Endothelial cell of umbilical vein (primary cell): ENCODE measurements around the gene TTC24. TPM values are rescaled to one million over a fixed set of nuclear protein-coding genes. Genes with fewer than 3 reads are reported as not detected.

Experiments used
- BruUV-seq: library from RNA; stranded (reverse); fragments of 400-500 nt; replicated peaks from 2 replicates; lab custom pipeline; 2021; lab: Mats Ljungman, UMichigan
- CTCF ChIA-PET: fragments of 300-600, 350-600 bp; sonication (Branson Sonifier 250); formaldehyde crosslinking; loops from one replicate; lab custom pipeline; 2021; ENCODE audit warnings: antibody characterized with exemption, inconsistent platforms; lab: Charles Lee
- POLR2A ChIA-PET: fragments of 300-600, 350-600 bp; sonication (Branson Sonifier 250); formaldehyde crosslinking; loops from one replicate; lab custom pipeline; 2021; ENCODE audit warnings: antibody characterized with exemption, inconsistent platforms; lab: Charles Lee
- DNase-seq: peaks from one replicate; pipeline ENCODE4 v3.0.0-alpha.2; 2011; ENCODE audit warnings: low read depth, low spot score
- FAIRE-seq: peaks from 2 replicates; lab custom pipeline; 2011; peaks lifted over from hg19 to GRCh38; lab: Jason Lieb, UNC
- H2AFZ ChIP-seq: 2 replicates; pipeline ENCODE4 v1.6.0; 2012; ENCODE audit warnings: low read depth, low read length, control low read depth, inconsistent platforms
- H3K27ac ChIP-seq: 2 replicates; pipeline ENCODE4 v1.5.1; 2011; ENCODE audit warnings: low read depth, mild to moderate bottlenecking, control low read depth, low read length, moderate library complexity; ENCODE audit not compliant: insufficient read depth
- H3K27me3 ChIP-seq, 2 experiments: 2 replicates each; pipeline versions ENCODE4 v1.6.0 to v1.6.1; 2011; ENCODE audit warnings: low read length in 2 of 2, mixed read lengths in 1 of 2; ENCODE audit not compliant: control insufficient read depth in 2 of 2, insufficient read depth in 2 of 2
- H3K36me3 ChIP-seq, 2 experiments: 2 replicates in 1 of 2; 3 replicates in 1 of 2; pipeline ENCODE4 v1.5.1; 2011; ENCODE audit warnings: low read length in 2 of 2, mild to moderate bottlenecking in 1 of 2, moderate library complexity in 1 of 2; ENCODE audit not compliant: control insufficient read depth in 2 of 2, insufficient read depth in 2 of 2; ENCODE audit errors: extremely low read depth in 1 of 2
- H3K4me1 ChIP-seq: 3 replicates; pipeline ENCODE4 v1.5.1; 2011; ENCODE audit warnings: mild to moderate bottlenecking, low read length; ENCODE audit not compliant: control insufficient read depth, insufficient read depth; ENCODE audit errors: extremely low read depth
- H3K4me2 ChIP-seq: 2 replicates; pipeline ENCODE4 v1.6.1; 2011; ENCODE audit warnings: low read length, control low read depth, mixed read lengths; ENCODE audit not compliant: insufficient read depth
- H3K4me3 ChIP-seq, 3 experiments: fragments of 200-600 bp in 1 of 3; sonication (generic), shearing (Covaris generic) in 1 of 3; replicated peaks in 1 of 3; 2 replicates each; pipeline ENCODE4 v1.5.1; 2011 to 2016; ENCODE audit warnings: control low read depth in 3 of 3, low read length in 3 of 3, mild to moderate bottlenecking in 2 of 3, inconsistent platforms in 1 of 3, low read depth in 1 of 3, moderate library complexity in 1 of 3; ENCODE audit not compliant: insufficient read depth in 1 of 3
- H3K79me2 ChIP-seq: 2 replicates; pipeline ENCODE4 v1.6.0; 2012; ENCODE audit warnings: low read length, inconsistent platforms; ENCODE audit not compliant: control insufficient read depth, insufficient read depth
- H3K9ac ChIP-seq: replicated peaks from 2 replicates; pipeline ENCODE3; 2011; ENCODE audit warnings: low read length, control low read depth; ENCODE audit not compliant: insufficient read depth; ENCODE audit errors: extremely low read depth
- H3K9me1 ChIP-seq: replicated peaks from 3 replicates; pipeline ENCODE4 v1.6.0; 2011; ENCODE audit warnings: mild to moderate bottlenecking, low read length; ENCODE audit not compliant: control insufficient read depth, insufficient read depth; ENCODE audit errors: extremely low read depth
- H3K9me3 ChIP-seq: replicated peaks from 2 replicates; pipeline ENCODE4 v1.5.1; 2012; ENCODE audit warnings: low read length, inconsistent platforms; ENCODE audit not compliant: control insufficient read depth, insufficient read depth
- H4K20me1 ChIP-seq: replicated peaks from 2 replicates; pipeline ENCODE3; 2011; ENCODE audit warnings: mild to moderate bottlenecking, low read length; ENCODE audit not compliant: control insufficient read depth, insufficient read depth; ENCODE audit errors: extremely low read depth
- CTCF ChIP-seq, 2 donors: IDR thresholded peaks; 1 replicate in 1 of 2; 2 replicates in 1 of 2; pipeline ENCODE4 v1.5.1; 2011; ENCODE audit warnings: low read length in 2 of 2, mild to moderate bottlenecking in 2 of 2, moderate library complexity in 2 of 2, control low read depth in 1 of 2, inconsistent platforms in 1 of 2, low read depth in 1 of 2; ENCODE audit not compliant: insufficient read depth in 1 of 2; ENCODE audit errors: extremely low read depth in 1 of 2
- EZH2 ChIP-seq: IDR thresholded peaks from 2 replicates; pipeline ENCODE4 v1.6.1; 2012; ENCODE audit warnings: borderline replicate concordance, low read depth, mild to moderate bottlenecking, moderate library complexity, low read length, inconsistent platforms; ENCODE audit not compliant: severe bottlenecking
- FOS ChIP-seq: IDR thresholded peaks from 2 replicates; pipeline ENCODE4 v1.6.1; 2011; ENCODE audit warnings: mild to moderate bottlenecking, low read length, moderate library complexity, borderline replicate concordance; ENCODE audit not compliant: insufficient read depth
- GATA2 ChIP-seq: IDR thresholded peaks from 2 replicates; pipeline ENCODE4 v1.7.0; 2011; ENCODE audit warnings: low read depth, mild to moderate bottlenecking, moderate library complexity, mixed read lengths, low read length; ENCODE audit not compliant: insufficient read length, insufficient read depth
- MAX ChIP-seq: IDR thresholded peaks from 2 replicates; pipeline ENCODE4 v1.6.1; 2011; ENCODE audit not compliant: insufficient read depth, insufficient read length
- MYC ChIP-seq: IDR thresholded peaks from one replicate; pipeline ENCODE4 v1.6.1; 2011; ENCODE audit warnings: mild to moderate bottlenecking, low read depth, low read length
- POLR2A ChIP-seq: IDR thresholded peaks from 2 replicates; pipeline ENCODE4 v1.6.1; 2012; ENCODE audit warnings: low read depth, mild to moderate bottlenecking, control low read depth, low read length
- dilution Hi-C: fragments of 300-500 bp; cut with MboI; formaldehyde crosslinking; loops from one replicate; pipeline ENCODE4 v1.15.0; 2019; ENCODE audit warnings: low sequenced_read_pairs; ENCODE audit not compliant: extremely low pct_ligation_motif_present
- intact Hi-C: fragments of 100-400 bp; cut with micrococcal nuclease; formaldehyde crosslinking; loops from one replicate; pipeline ENCODE4 v1.10.0; 2022
- polyA plus RNA-seq, 4 experiments: library from polyadenylated mRNA; depleted of rRNA in 3 of 4; stranded (reverse) in 3 of 4; unstranded in 1 of 4; fragments of >200 nt; gene quantifications; 2 replicates each; pipeline versions ENCODE4 v1.2.1 to v1.2.3, GENCODE V29; 2011 to 2012; ENCODE audit warnings: missing spikeins in 1 of 4
- total RNA-seq: library from RNA; stranded (reverse); gene quantifications from 2 replicates; pipeline ENCODE4 v1.2.3, GENCODE V29; 2021

The TTC24 gene
- total and polyA plus RNA-seq, 2 donors (not counting 3 experiments of a cell fraction or from before 2014, with no cell fraction given) = not detected

- Histone ChIP-seq H2AFZ (no peak overlapping the region), H3K27me3 (peaks cover 6 to 9% of the 10 kb centered on the region in 2 experiments), H3K4me3 (no peak overlapping the region), H3K79me2 (no peaks in the 10 kb centered on the region), H4K20me1 (no peaks in the 10 kb centered on the region), H3K27ac (no peak overlapping the region), H3K4me1 (no peaks in the 10 kb centered on the region), H3K9me1 (no peaks in the 10 kb centered on the region), H3K9ac (no peak overlapping the region), H3K9me3 (no peaks in the 10 kb centered on the region), H3K36me3 (no peaks in the 10 kb centered on the region), H3K4me2 (no peak overlapping the region)
- BruUV-seq = no TSS peak
- ChIA-PET CTCF (interaction anchor here (0.7 to 1.8 kb wide), 25 partner anchors 8 to 251 kb away, joined by 3 to 104 read pairs (median 5); partner anchors contain the start of genes HAPLN2, INSRR, NAXE and TTC24), POLR2A (no interaction called here)
- dilution Hi-C loops = no loop called here
- DNase-seq (peak; percentile 78), FAIRE-seq (peak; percentile 95)
- peak; percentile 71 to 78 for TF ChIP-seq CTCF (IDR thresholded peaks at IDR 0.05; ENCODE audit: extremely low read depth in 1 of 2, insufficient read depth in 1 of 2, low read depth in 1 of 2, low read length in 2 of 2)
- TF ChIP-seq POLR2A = no peak
- intact Hi-C loops = loop anchor here (1.0 to 5.0 kb wide), 4 partner anchors 24 to 152 kb away; partner anchors contain the start of gene IQGAP3
Observed at GRCh38 chr1:156608036-156608674, 28.6 kb downstream of the TTC24 start.

GRCh38 chr1:156608981-156609380 lies 29.5 kb downstream of the TTC24 start:
- H3K27ac ChIP-seq = no peak overlapping the region
- H3K9me1 ChIP-seq = no peaks in the 10 kb centered on the region
- peaks cover 6 to 9% of the 10 kb centered on the region in 2 experiments for H3K27me3 ChIP-seq
- no peaks in the 10 kb centered on the region for H4K20me1 ChIP-seq
- no peak overlapping the region for H2AFZ ChIP-seq
- dilution Hi-C loops (no loop called here), intact Hi-C loops (loop anchor here (1.0 to 5.0 kb wide), 5 partner anchors 25 to 226 kb away; partner anchors contain the start of gene IQGAP3)
- TF ChIP-seq EZH2 (no peak), CTCF (IDR thresholded peaks at IDR 0.05; ENCODE audit: extremely low read depth in 1 of 2, insufficient read depth in 1 of 2, low read depth in 1 of 2, low read length in 2 of 2) (peak; percentile 46 to 62), FOS (no peak), MAX (no peak), MYC (no peak), GATA2 (no peak)
- no peaks in the 10 kb centered on the region for H3K36me3 ChIP-seq
- no peaks in the 10 kb centered on the region for H3K4me1 ChIP-seq
- no peak overlapping the region for H3K9ac ChIP-seq
- peak; percentile 48 for DNase-seq
- H3K79me2 ChIP-seq = no peaks in the 10 kb centered on the region
- ChIA-PET POLR2A (interaction anchor here (0.6 kb wide), 1 partner anchor 58 kb away, joined by 12 read pairs; no protein-coding TSS in a partner anchor), CTCF (interaction anchor here (0.6 to 1.8 kb wide), 24 partner anchors 8 to 250 kb away, joined by 3 to 104 read pairs (median 5); partner anchors contain the start of genes HAPLN2, INSRR, NAXE and TTC24)
- FAIRE-seq = peak; percentile 49
- BruUV-seq = no TSS peak
- H3K4me3 ChIP-seq = no peak overlapping the region
- no peaks in the 10 kb centered on the region for H3K9me3 ChIP-seq
- no peak overlapping the region for H3K4me2 ChIP-seq
